Kidney epithelial cell (primary cell): ENCODE data around the gene TRIM22. TPM values are rescaled to one million over a fixed set of nuclear protein-coding genes. Genes with fewer than 3 reads are reported as not detected.
"Not testable (repeated sequence)": the region's sequence is repeated elsewhere in the genome, so short reads cannot be mapped to it uniquely, and the experiment has no call there.

ENCODE experiments used
- DNase-seq: peaks from one replicate; pipeline ENCODE4 v3.0.0-alpha.2; 2010; ENCODE audit warnings: low read depth
- H3K27me3 ChIP-seq: 2 replicates; pipeline ENCODE4 v1.6.0; 2011; ENCODE audit warnings: low read length; ENCODE audit not compliant: control insufficient read depth, insufficient read depth
- H3K36me3 ChIP-seq: 2 replicates; pipeline ENCODE4 v1.5.1; 2011; ENCODE audit warnings: low read length; ENCODE audit not compliant: control insufficient read depth, insufficient read depth
- H3K4me3 ChIP-seq: 2 replicates; pipeline ENCODE4 v1.5.1; 2011; ENCODE audit warnings: low read depth, mild to moderate bottlenecking, control low read depth, low read length
- total RNA-seq: library from RNA; depleted of rRNA; stranded (reverse); fragments of >200 nt; gene quantifications from 2 replicates; pipeline ENCODE4 v1.2.3, GENCODE V29; 2015
- TF ChIP-seq, protein P1 (sequence below): IDR thresholded peaks from 2 replicates; pipeline ENCODE4 v1.5.1; 2011; ENCODE audit warnings: mild to moderate bottlenecking, moderate library complexity, low read length, control low read depth, inconsistent platforms; ENCODE audit not compliant: insufficient read depth, poor library complexity, severe bottlenecking

TRIM22 gene
- total RNA-seq, 1 donor from 2014 or later: 23.4 TPM

DNA sequence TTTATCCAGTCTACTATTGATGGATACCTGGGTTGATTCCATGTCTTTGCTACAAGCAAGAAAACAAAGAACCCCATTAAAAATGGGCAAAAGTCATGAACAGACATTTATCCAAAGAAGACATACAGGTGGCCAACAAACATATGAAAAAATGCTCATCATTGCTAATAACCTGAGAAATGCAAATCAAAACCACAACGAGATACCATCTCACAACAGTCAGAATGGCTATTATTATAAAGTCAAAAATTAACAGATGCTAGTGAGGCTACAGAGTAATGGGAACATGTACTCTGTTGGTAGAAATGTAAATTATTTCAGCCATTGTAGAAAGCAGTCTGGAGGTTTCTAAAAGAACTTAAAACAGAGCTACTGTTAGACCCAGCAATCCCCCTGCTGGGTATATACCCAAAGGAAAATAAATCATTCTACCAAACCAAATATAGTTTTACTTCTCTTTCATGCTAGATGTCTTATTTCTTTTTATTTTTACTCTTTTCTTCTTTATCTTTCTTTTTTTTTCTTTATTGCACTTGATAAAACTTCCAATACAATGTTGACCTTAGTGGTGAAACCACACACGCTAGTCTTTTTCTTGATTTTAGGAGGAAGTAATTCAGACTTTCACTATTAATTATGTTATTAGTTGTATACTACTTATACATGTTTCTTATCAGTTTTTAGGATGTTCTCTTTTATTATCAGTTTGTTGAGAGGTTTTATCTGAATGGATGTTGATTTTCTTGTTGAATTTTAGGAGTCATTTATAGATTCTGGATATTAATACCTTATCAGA is 14.3 kb downstream of the TRIM22 start:
- DNase-seq: no peak
- no peaks in the 10 kb centered on the region for H3K36me3 ChIP-seq
- no peaks in the 10 kb centered on the region for H3K27me3 ChIP-seq
- TF ChIP-seq, protein P1, sequence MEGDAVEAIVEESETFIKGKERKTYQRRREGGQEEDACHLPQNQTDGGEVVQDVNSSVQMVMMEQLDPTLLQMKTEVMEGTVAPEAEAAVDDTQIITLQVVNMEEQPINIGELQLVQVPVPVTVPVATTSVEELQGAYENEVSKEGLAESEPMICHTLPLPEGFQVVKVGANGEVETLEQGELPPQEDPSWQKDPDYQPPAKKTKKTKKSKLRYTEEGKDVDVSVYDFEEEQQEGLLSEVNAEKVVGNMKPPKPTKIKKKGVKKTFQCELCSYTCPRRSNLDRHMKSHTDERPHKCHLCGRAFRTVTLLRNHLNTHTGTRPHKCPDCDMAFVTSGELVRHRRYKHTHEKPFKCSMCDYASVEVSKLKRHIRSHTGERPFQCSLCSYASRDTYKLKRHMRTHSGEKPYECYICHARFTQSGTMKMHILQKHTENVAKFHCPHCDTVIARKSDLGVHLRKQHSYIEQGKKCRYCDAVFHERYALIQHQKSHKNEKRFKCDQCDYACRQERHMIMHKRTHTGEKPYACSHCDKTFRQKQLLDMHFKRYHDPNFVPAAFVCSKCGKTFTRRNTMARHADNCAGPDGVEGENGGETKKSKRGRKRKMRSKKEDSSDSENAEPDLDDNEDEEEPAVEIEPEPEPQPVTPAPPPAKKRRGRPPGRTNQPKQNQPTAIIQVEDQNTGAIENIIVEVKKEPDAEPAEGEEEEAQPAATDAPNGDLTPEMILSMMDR: no peak
- H3K4me3 ChIP-seq: no peak overlapping the region

DNA sequence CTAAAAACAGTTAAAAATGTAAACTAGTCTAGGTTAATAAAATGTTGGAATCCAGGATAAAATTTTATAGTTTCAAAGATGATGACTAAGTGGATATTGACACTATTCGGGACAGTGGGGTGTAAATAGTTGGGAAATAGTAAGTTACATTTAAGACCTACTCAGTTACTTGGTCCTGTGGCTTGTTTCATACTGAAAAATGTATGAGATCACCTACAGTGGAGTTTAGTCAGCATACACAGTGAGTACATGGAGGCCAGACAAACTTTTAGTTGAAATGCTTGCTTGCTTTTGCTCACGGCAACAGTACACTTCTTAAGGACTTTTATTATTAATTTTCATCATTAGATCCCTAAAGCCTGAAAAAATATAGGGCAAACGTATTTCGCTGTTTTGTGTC is 16.1 kb downstream of the TRIM22 start:
- H3K36me3 ChIP-seq: no peaks in the 10 kb centered on the region
- H3K4me3 ChIP-seq: no peak overlapping the region
- TF ChIP-seq, protein P1: no peak
- H3K27me3 ChIP-seq: no peaks in the 10 kb centered on the region
- DNase-seq: no peak

DNA sequence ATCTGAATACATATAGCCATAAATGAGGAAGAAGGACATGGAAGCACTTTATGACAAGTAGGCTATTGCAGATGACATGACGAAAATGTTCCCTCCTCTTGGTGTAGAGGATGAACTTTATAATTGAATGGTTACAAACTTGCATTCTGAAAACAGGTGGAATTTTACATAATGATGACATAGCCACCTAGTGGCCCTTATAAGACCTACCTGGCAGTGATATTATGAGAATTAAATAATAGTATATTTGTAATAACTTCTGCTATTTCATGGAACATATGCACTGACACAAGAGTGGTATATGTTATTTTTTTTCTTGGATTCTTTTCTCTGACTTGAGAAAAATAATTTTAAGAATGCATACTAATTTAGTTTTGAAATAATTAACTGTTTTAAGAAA is 22.9 kb downstream of the TRIM22 start:
- Histone ChIP-seq H3K36me3 (no peaks in the 10 kb centered on the region), H3K4me3 (no peak overlapping the region), H3K27me3 (no peaks in the 10 kb centered on the region)
- TF ChIP-seq, protein P1: peak; percentile 25
- no peak for DNase-seq

DNA sequence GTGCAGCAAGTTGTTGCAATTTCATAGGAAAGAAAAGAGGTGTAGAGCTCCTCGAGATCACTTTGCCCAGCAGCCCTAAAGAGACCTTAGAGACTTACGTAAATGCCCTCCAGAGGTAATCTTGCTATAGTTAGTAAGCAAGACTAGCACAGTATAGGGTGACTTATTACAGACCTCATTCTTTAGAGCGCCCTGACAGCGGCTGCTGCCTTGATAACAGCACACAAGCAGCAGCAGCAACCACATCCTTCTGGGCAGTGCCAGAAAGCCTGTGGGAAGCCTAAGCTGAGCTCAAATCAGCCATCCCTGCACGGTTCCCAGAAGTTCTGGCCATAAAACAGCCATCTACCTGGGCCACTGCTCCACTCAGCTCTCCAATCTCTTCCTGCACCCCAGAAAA is 24.1 kb downstream of the TRIM22 start:
- no peak for DNase-seq
- Histone ChIP-seq H3K27me3 (no peaks in the 10 kb centered on the region), H3K4me3 (no peak overlapping the region), H3K36me3 (no peaks in the 10 kb centered on the region)
- TF ChIP-seq, protein P1: no peak

DNA sequence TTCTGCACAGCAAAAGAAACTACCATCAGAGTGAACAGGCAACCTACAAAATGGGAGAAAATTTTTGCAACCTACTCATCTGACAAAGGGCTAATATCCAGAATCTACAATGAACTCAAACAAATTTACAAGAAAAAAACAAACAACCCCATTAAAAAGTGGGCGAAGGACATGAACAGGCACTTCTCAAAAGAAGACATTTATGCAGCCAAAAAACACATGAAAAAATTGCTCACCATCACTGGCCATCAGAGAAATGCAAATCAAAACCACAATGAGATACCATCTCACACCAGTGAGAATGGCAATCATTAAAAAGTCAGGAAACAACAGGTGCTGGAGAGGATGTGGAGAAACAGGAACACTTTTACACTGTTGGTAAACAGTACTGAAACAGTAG is 26.9 kb downstream of the TRIM22 start:
- not testable (repeated sequence) for H3K4me3 ChIP-seq, DNase-seq, H3K27me3 ChIP-seq, H3K36me3 ChIP-seq

DNA sequence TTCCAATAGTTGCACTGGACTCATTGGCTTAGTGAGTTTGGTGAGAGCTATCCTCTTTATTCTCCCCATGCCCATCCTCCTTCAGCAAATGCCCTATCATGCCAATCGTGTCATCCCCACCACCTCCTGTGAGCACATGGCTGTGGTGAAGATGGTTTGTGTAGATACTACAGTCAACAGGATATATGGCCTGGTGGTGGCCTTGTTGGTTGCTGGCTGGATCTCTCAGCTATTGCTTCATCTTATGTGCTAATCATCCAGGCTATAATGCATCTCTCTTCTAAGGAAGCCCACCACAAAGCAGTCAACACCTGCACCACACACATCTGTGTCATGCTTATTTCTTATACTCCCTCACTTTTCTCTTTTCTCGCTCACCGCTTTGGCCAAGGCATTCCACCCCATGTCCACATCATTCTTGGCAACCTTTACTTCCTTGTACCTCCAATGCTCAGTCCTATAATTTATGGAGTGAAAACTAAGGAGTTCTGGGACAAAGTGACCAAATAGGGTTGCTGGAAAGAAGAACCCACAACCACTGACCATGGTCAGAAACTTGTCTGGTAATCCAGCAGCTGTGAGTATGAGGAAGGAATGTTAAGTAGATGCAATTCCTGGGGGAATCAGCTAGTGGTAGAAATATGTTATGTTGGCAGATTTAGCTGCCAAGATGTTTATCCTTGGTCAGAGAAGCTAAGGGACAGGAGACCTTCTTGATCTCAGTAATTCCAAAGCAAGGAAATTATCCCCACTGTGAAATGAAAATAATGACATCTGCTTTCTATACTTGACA is 30.3 kb downstream of the TRIM22 start:
- H3K27me3 ChIP-seq: no peaks in the 10 kb centered on the region
- no peaks in the 10 kb centered on the region for H3K36me3 ChIP-seq
- no peak for DNase-seq
- no peak overlapping the region for H3K4me3 ChIP-seq
- TF ChIP-seq, protein P1: no peak
